ENCODE measurements around the gene NECTIN4. TPM values are rescaled to one million over a fixed set of nuclear protein-coding genes. Genes with fewer than 3 reads are reported as not detected.

NECTIN4 gene
- total and polyA plus RNA-seq, 2 of the 8 experiments (the other 6 are each of a cell fraction or from before 2014, with no cell fraction given) = 0.19 to 0.71 TPM

- TF ChIP-seq CHD2 (IDR thresholded peaks at IDR 0.05; ENCODE audit: low read length) = no peak
- TF ChIP-seq BCL11A (IDR thresholded peaks at IDR 0.05; ENCODE audit: low read depth in 2 of 2, low read length in 2 of 2) = no peak
- TF ChIP-seq TEAD4 (IDR thresholded peaks at IDR 0.05; ENCODE audit: low read depth, low read length) = no peak
Measured at GRCh38 chr1:161070761-161071160, 18.6 kb downstream of the NECTIN4 start (continued).
